ENCODE measurements around the gene PCDHA9. TPM values are rescaled to one million over a fixed set of nuclear protein-coding genes. Genes with fewer than 3 reads are reported as not detected.
A peak's percentile ranks its signal among the peaks of the same experiment; 100 is the strongest.
"Not testable (repeated sequence)": the region's sequence is repeated elsewhere in the genome, so short reads cannot be mapped to it uniquely, and the experiment has no call there.

The PCDHA9 gene
- total RNA-seq, 2 donors from 2014 or later, result 0.04 TPM; not detected in 1

- no peaks in the 10 kb centered on the region for H3K36me3 ChIP-seq
- DNase-seq (ENCODE audit: low spot score), result no peak
- no peak within 1 kb of the TSS for H3K27ac ChIP-seq
- peak within 1 kb of the TSS in 1 of 2 donors; percentile 45 for H3K4me3 ChIP-seq
- H3K27me3 ChIP-seq, result no peaks in the 10 kb centered on the region
- H3K4me1 ChIP-seq, result no peaks in the 10 kb centered on the region
- TF ChIP-seq CTCF (IDR thresholded peaks at IDR 0.05), result peak in 1 of 2 donors; percentile 55
- H3K9me3 ChIP-seq, result peaks cover 5 to 42% of the 10 kb centered on the region in 2 donors
Observed at GRCh38 chr5:140806834-140807775, 41.1 kb upstream of the PCDHA9 start, which contains the start of gene PCDHA4. Gene PCDHA4, plus strand, starts transcription at chr5:140807068.

- H3K9me3 ChIP-seq, result peaks cover 0 to 29% of the 10 kb centered on the region in 2 donors
- not testable (repeated sequence) for H3K27me3 ChIP-seq; DNase-seq (ENCODE audit: low spot score)
Observed at GRCh38 chr5:140808241-140808888, 39.8 kb upstream of the PCDHA9 start.

GRCh38 chr5:140808889-140809291, 39.3 kb upstream of the PCDHA9 start:
- H3K9me3 ChIP-seq, result peaks cover 0 to 27% of the 10 kb centered on the region in 2 donors
- DNase-seq (ENCODE audit: low spot score), result no peak

More at GRCh38 chr5:140808241-140808888, 39.8 kb upstream of the PCDHA9 start:
- H3K4me3 ChIP-seq, H3K36me3 ChIP-seq, H3K4me1 ChIP-seq, H3K27ac ChIP-seq: not testable (repeated sequence)

GRCh38 chr5:140821375-140822280, 26.6 kb upstream of the PCDHA9 start, which contains the start of gene PCDHA5:
Gene PCDHA5, plus strand, starts transcription at chr5:140821613.
- Histone ChIP-seq H3K27ac (no peak within 1 kb of the TSS), H3K4me1 (no peaks in the 10 kb centered on the region), H3K9me3 (peaks cover 0 to 37% of the 10 kb centered on the region in 2 donors), H3K4me3 (peak within 1 kb of the TSS in 1 of 2 donors; percentile 17), H3K27me3 (no peaks in the 10 kb centered on the region), H3K36me3 (no peaks in the 10 kb centered on the region)
- TF ChIP-seq CTCF (IDR thresholded peaks at IDR 0.05), result peak in 1 of 2 donors; percentile 52
- DNase-seq (ENCODE audit: low spot score), result no peak

More at GRCh38 chr5:140808889-140809291, 39.3 kb upstream of the PCDHA9 start:
- no peak for TF ChIP-seq CTCF (IDR thresholded peaks at IDR 0.05)
- no peaks in the 10 kb centered on the region for H3K4me1 ChIP-seq
- no peak overlapping the region for H3K27ac ChIP-seq
- no peaks in the 10 kb centered on the region for H3K36me3 ChIP-seq
- no peak overlapping the region for H3K4me3 ChIP-seq
- no peaks in the 10 kb centered on the region for H3K27me3 ChIP-seq

- Histone ChIP-seq H3K27ac (no peak overlapping the region), H3K27me3 (no peaks in the 10 kb centered on the region)
- no peak for TF ChIP-seq CTCF (IDR thresholded peaks at IDR 0.05)
Observed at GRCh38 chr5:140822281-140822629, 25.9 kb upstream of the PCDHA9 start.

GRCh38 chr5:140822969-140823368, 25.2 kb upstream of the PCDHA9 start:
- H3K4me1 ChIP-seq; H3K4me3 ChIP-seq; H3K27ac ChIP-seq; DNase-seq (ENCODE audit: low spot score); H3K36me3 ChIP-seq; H3K27me3 ChIP-seq: not testable (repeated sequence)
- peaks cover 0 to 42% of the 10 kb centered on the region in 2 donors for H3K9me3 ChIP-seq

More at GRCh38 chr5:140822281-140822629, 25.9 kb upstream of the PCDHA9 start:
- Histone ChIP-seq H3K36me3 (no peaks in the 10 kb centered on the region), H3K4me3 (no peak overlapping the region), H3K9me3 (peaks cover 0 to 36% of the 10 kb centered on the region in 2 donors), H3K4me1 (no peaks in the 10 kb centered on the region)
- DNase-seq (ENCODE audit: low spot score), result no peak
